Esophagus muscularis mucosa (tissue), 4 donors: ENCODE results near the gene ERC2. TPM values are rescaled to one million over a fixed set of nuclear protein-coding genes. Genes with fewer than 3 reads are reported as not detected.

Experiments
- DNase-seq: peaks from one replicate; pipeline ENCODE4 v3.0.0-alpha.2; 2017; ENCODE audit errors: extremely low spot score
- H3K27ac ChIP-seq, 4 donors: fragments of 200-600 bp; sonication (generic); replicated peaks in 1 of 4; 1 replicate in 3 of 4; 2 replicates in 1 of 4; pipeline ENCODE4 v1.5.1; 2016 to 2019; ENCODE audit warnings: mild to moderate bottlenecking in 1 of 4
- H3K27me3 ChIP-seq, 4 donors: fragments of 200-600 bp; sonication (generic); one replicate each; pipeline versions ENCODE4 v1.5.1 to v1.6.0; 2016 to 2019
- H3K36me3 ChIP-seq, 4 donors: fragments of 200-600 bp; sonication (generic); one replicate each; pipeline ENCODE4 v1.5.1; 2016 to 2019
- H3K4me1 ChIP-seq, 4 donors: fragments of 200-600 bp; sonication (generic); one replicate each; pipeline ENCODE4 v1.5.1; 2016 to 2019
- H3K4me3 ChIP-seq, 4 donors: fragments of 200-600 bp; sonication (generic); 1 replicate in 2 of 4; 2 replicates in 2 of 4; pipeline ENCODE4 v1.5.1; 2016 to 2019; ENCODE audit warnings: mild to moderate bottlenecking in 4 of 4, moderate library complexity in 1 of 4
- H3K9me3 ChIP-seq, 4 donors: fragments of 200-600 bp; sonication (generic); 1 replicate in 3 of 4; 2 replicates in 1 of 4; pipeline ENCODE4 v1.5.1; 2016 to 2019
- EP300 ChIP-seq: sonication (generic); formaldehyde crosslinking; IDR thresholded peaks from one replicate; pipeline ENCODE4 v1.6.1; 2017; ENCODE audit warnings: antibody characterized with exemption
- POLR2A ChIP-seq: fragments of 450-650 bp; IDR thresholded peaks from one replicate; pipeline ENCODE4 v1.6.1; 2017; ENCODE audit warnings: antibody characterized with exemption, moderate library complexity, mild to moderate bottlenecking, low read depth
- POLR2AphosphoS5 ChIP-seq, 2 donors: sonication (generic); formaldehyde crosslinking; IDR thresholded peaks; one replicate each; pipeline ENCODE4 v1.6.1; 2017; ENCODE audit warnings: antibody characterized with exemption in 2 of 2
- WGBS: methylation state at CpG from one replicate; pipeline ENCODE4 v1.1.5; 2018; 5-methylcytosine and 5-hydroxymethylcytosine counted together
- intact Hi-C: fragments of 100-400 bp; cut with DNase I; formaldehyde crosslinking; loops from one replicate; pipeline ENCODE4 v1.15.1; 2023
- total RNA-seq, 4 donors: library from RNA; depleted of rRNA; stranded (reverse); fragments of >200 nt; gene quantifications; one replicate each; pipeline versions ENCODE4 v1.1.0 to v1.2.1, GENCODE V29; 2016
- TF ChIP-seq, protein P1 (sequence below), 3 experiments: fragments of 200-600 bp in 2 of 3; fragments of 450-650 bp in 1 of 3; sonication (generic) in 2 of 3; IDR thresholded peaks; one replicate each; pipeline ENCODE4 v1.5.1; 2017 to 2019; ENCODE audit warnings: antibody characterized with exemption in 3 of 3, mild to moderate bottlenecking in 2 of 3, moderate library complexity in 1 of 3

ERC2 gene
- total RNA-seq, 4 donors from 2014 or later = 0.42 to 2.0 (median 1.5) TPM

DNA sequence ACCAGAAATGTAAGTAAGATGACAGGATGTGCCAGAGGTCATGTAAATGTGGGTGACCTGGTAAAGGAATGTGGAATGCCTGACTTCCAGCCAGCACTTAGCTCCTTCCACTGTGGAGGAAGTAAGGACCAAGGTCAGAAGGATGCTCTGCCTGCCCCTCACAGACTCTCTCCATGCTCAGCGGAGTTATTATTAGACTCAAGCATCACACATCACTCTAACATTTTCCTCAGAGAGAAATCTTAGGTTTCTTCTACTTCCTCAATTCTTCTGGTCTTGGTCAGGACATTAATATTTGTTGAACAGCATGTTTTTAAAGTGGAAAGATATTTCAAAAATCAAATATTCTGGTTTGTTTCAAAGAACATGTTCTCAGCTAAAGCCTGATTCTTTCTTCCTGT lies 749.7 kb downstream of the ERC2 start:
- intact Hi-C loops = loop anchor here (10.0 kb wide), 1 partner anchor 864 kb away; no protein-coding TSS in a partner anchor
- H3K27ac ChIP-seq = no peak overlapping the region
- 47% methylated on average over 1 of the region's 1 CpG for WGBS
- peak; percentile 39 for DNase-seq
- no peaks in the 10 kb centered on the region for H3K27me3 ChIP-seq
- H3K4me3 ChIP-seq = no peak overlapping the region
- H3K36me3 ChIP-seq = no peaks in the 10 kb centered on the region
- no peaks in the 10 kb centered on the region for H3K9me3 ChIP-seq
- TF ChIP-seq POLR2AphosphoS5 (IDR thresholded peaks at IDR 0.05) (no peak), POLR2A (no peak), EP300 (no peak)
- TF ChIP-seq, protein P1, sequence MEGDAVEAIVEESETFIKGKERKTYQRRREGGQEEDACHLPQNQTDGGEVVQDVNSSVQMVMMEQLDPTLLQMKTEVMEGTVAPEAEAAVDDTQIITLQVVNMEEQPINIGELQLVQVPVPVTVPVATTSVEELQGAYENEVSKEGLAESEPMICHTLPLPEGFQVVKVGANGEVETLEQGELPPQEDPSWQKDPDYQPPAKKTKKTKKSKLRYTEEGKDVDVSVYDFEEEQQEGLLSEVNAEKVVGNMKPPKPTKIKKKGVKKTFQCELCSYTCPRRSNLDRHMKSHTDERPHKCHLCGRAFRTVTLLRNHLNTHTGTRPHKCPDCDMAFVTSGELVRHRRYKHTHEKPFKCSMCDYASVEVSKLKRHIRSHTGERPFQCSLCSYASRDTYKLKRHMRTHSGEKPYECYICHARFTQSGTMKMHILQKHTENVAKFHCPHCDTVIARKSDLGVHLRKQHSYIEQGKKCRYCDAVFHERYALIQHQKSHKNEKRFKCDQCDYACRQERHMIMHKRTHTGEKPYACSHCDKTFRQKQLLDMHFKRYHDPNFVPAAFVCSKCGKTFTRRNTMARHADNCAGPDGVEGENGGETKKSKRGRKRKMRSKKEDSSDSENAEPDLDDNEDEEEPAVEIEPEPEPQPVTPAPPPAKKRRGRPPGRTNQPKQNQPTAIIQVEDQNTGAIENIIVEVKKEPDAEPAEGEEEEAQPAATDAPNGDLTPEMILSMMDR (IDR thresholded peaks at IDR 0.05) = no peak
- peaks cover 0 to 5% (median 0%) of the 10 kb centered on the region in 4 donors for H3K4me1 ChIP-seq

DNA sequence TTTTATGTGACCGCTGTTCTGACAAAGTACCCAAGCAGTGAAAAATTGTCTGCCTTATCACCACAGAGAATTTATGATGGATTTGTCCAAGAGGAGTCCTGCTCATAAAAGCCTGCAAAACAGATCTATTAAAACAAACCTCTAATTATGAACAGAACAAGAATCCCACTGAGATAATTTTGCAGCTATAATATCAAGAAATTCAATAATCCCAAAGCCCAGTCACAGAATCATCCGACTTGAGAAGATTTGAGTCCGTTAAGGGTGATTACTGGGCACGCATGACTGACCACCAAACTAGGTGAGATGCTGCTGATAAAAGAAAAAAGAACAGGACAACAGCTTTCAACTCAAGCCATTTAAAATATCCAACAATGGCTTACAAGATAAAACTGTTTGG lies 750.2 kb downstream of the ERC2 start:
- H3K36me3 ChIP-seq = no peaks in the 10 kb centered on the region
- intact Hi-C loops = loop anchor here (10.0 kb wide), 1 partner anchor 863 kb away; no protein-coding TSS in a partner anchor
- H3K27me3 ChIP-seq = no peaks in the 10 kb centered on the region
- no peak for DNase-seq
- H3K4me1 ChIP-seq = peaks cover 0 to 5% (median 0%) of the 10 kb centered on the region in 4 donors
- no peak overlapping the region for H3K4me3 ChIP-seq
- 77% methylated on average over 4 of the region's 4 CpGs for WGBS
- no peak overlapping the region for H3K27ac ChIP-seq
- no peaks in the 10 kb centered on the region for H3K9me3 ChIP-seq
- no peak for TF ChIP-seq POLR2A
- TF ChIP-seq, protein P1 (IDR thresholded peaks at IDR 0.05) = no peak
- TF ChIP-seq POLR2AphosphoS5 (IDR thresholded peaks at IDR 0.05) = no peak
- no peak for TF ChIP-seq EP300

GRCh38 chr3:55717481-55717880 lies 750.8 kb downstream of the ERC2 start:
- TF ChIP-seq POLR2AphosphoS5 (IDR thresholded peaks at IDR 0.05) = no peak
- no peak for TF ChIP-seq POLR2A
- no peak for TF ChIP-seq EP300
- H3K27ac ChIP-seq = no peak overlapping the region

GRCh38 chr3:55716611-55717225 lies 751.5 kb downstream of the ERC2 start:
- peak; percentile 85 for DNase-seq
- Histone ChIP-seq H3K27ac (no peak overlapping the region), H3K9me3 (no peaks in the 10 kb centered on the region), H3K27me3 (no peaks in the 10 kb centered on the region), H3K4me1 (peaks cover 0 to 5% (median 0%) of the 10 kb centered on the region in 4 donors), H3K4me3 (no peak overlapping the region), H3K36me3 (no peaks in the 10 kb centered on the region)
- 90% methylated on average over 2 of the region's 2 CpGs for WGBS
- intact Hi-C loops = loop anchor here (10.0 kb wide), 1 partner anchor 862 kb away; no protein-coding TSS in a partner anchor
- TF ChIP-seq POLR2A (no peak), POLR2AphosphoS5 (IDR thresholded peaks at IDR 0.05) (no peak), EP300 (no peak)
- TF ChIP-seq, protein P1 (IDR thresholded peaks at IDR 0.05) = no peak

More at GRCh38 chr3:55717481-55717880, 750.8 kb downstream of the ERC2 start:
- intact Hi-C loops = loop anchor here (10.0 kb wide), 1 partner anchor 863 kb away; no protein-coding TSS in a partner anchor
- Histone ChIP-seq H3K4me1 (peaks cover 0 to 5% (median 0%) of the 10 kb centered on the region in 4 donors), H3K27me3 (no peaks in the 10 kb centered on the region), H3K4me3 (no peak overlapping the region), H3K36me3 (no peaks in the 10 kb centered on the region), H3K9me3 (no peaks in the 10 kb centered on the region)
- 73% methylated on average over 5 of the region's 5 CpGs for WGBS
- peak; percentile 12 for DNase-seq

GRCh38 chr3:55716044-55716443 lies 752.2 kb downstream of the ERC2 start:
- H3K9me3 ChIP-seq = no peaks in the 10 kb centered on the region
- no peaks in the 10 kb centered on the region for H3K36me3 ChIP-seq
- H3K4me1 ChIP-seq = peaks cover 0 to 5% (median 0%) of the 10 kb centered on the region in 4 donors
- TF ChIP-seq POLR2AphosphoS5 (IDR thresholded peaks at IDR 0.05) (no peak), POLR2A (no peak), EP300 (no peak)
- TF ChIP-seq, protein P1 (IDR thresholded peaks at IDR 0.05) = no peak
- DNase-seq = peak; percentile 64
- intact Hi-C loops = loop anchor here (10.0 kb wide), 1 partner anchor 861 kb away; no protein-coding TSS in a partner anchor
- H3K27ac ChIP-seq = no peak overlapping the region
- no peaks in the 10 kb centered on the region for H3K27me3 ChIP-seq
- H3K4me3 ChIP-seq = no peak overlapping the region
